ENCODE results near the gene CYTH1.

The CYTH1 gene

DNA sequence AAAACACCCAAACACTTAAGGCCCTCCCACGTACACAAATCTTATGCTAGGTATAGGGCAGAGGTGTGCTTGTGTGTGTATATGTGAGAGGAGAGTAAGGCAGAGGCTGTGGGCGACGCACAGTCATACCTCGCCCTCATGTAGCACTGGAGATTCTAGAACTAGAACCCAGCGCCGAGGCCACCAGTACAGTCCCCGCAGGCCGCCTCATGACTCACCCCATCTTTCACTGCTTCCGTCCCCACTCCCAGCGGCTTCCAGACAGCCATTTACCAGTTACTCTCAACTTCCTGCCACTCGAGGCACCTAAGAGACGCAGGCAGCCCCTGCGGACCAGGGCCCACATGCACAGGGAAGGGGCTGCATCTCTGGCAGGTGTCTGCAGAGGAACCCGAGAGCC, 23.2 kb upstream of the CYTH1 start:
- peak; percentile 57 to 65 for DNase-seq (ENCODE audit: low read depth in 2 of 2)

GRCh38 chr17:78804777-78805176, 22.7 kb upstream of the CYTH1 start:
- DNase-seq (ENCODE audit: low read depth in 2 of 2): no peak

- DNase-seq (ENCODE audit: low read depth in 2 of 2): no peak
These were observed 21.2 kb upstream of the CYTH1 start for GRCh38 chr17:78803186-78803845.

DNA sequence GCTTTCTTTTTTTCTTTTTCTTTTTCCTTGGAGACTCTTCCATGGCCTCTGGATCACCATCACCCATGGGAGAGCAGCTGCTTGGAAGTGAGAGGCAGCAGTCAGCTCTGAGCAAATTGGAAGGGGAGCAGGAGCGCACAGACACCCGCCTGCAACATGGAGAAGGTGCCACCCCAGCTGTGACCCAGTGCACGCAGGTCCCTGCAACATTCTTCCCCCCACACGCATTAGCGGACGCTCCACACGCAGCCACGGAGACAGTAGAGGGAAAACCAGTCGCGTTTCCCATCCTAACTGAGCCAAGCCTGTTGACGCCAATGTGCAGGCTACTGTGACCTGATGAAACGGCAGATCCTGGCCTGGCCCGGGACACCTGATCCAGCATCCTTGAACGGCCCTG, 20.4 kb upstream of the CYTH1 start:
- no peak for DNase-seq (ENCODE audit: low read depth in 2 of 2)

DNA sequence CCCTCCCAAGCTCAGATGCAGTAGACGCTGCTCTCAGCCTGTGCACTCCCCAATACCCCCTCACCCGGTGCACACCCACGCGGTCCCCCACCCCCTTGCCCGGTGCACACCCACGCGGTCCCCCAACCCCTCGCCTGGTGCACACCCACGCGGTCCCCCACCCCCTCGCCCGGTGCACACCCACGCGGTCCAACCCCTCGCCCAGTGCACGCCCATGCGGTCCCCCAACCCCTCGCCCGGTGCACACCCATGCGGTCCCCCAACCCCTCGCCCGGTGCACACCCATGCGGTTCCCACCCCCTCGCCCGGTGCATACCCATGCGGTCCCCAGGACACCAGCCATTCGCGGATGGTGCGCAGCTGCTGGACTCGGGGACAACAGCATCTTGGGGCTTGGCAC, 19.9 kb upstream of the CYTH1 start:
- DNase-seq (ENCODE audit: low read depth in 2 of 2): no peak

DNA sequence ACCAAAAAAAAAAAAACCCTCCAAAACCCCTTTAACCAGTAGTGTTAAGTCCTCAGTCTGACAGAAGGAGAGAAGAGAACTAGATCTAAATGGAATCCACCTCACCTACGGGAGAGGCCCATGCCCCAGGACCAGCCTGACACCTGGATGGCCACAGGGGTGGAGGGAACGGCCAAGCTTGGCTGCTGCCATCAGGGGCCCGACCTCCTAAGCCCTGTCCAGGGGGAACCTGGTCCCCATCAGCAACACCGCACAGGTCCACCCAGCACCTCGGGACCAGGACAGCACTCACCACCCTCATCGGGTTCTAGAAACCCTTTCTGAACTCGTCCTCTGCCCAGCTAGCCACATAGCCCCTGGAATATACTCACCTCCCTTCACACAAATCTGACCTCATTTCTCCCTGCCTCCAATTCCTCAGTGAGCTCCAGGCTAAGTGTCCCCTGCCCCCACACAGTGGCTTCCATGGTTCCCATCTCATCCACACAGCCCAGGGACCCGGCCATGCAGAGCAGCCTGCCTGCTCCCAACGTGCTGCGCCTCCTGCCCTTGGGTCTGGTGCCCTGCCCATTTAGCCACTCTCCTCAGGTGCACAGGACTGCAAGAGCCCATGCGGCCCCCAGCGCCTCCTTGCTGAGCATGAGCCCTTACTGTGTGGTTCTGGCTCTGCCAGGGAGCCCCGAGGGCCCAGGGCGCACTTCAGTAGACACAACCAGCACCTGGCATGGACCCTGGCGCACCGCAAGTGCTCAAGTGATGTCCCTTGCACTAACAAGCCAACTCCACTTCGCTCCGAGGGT, 18.3 kb upstream of the CYTH1 start:
- DNase-seq (ENCODE audit: low read depth in 2 of 2): no peak

DNA sequence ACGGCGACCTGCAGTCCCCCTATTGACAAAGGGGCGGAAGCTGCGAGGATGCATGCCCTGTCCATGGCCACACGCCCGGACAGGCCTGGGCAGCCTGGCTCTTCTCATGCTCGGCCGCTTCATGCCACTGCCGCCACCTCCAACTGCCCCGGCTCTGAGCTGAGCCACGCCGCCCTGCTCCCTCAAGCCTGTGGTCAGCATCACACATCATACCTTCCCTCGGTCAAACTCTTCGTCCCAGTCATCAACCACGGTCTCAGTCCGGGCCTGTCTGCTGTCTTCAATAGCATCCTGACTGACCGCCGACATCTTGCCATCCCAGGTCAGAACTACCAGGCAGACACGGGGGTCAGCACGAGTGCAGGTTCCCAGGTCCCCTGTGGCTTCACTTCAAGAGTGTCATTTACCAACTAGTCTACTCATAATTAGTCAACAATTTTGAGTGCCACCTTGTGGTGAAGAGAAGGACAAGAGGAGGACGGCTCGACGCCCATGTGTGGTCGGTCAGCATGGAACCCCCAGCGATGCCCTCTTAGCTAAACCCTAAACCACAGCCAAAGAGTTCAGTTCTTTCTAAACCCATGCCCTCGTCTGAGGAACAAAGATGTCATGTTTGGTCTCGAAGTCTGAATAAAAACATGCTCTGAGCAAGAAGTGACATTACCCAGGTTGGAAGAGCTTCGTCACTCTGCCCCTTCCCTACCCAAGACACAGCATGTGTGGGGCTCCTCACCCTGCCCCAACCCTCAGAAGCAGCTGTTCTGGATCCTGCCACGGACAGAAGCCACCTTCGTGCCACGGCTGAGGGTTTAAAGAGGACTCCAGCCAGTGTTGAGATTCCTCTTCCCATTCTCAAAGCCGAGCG, 16.9 kb upstream of the CYTH1 start:
- no peak for DNase-seq (ENCODE audit: low read depth in 2 of 2)

GRCh38 chr17:78797691-78798585, 15.9 kb upstream of the CYTH1 start:
- no peak for DNase-seq (ENCODE audit: low read depth in 2 of 2)

GRCh38 chr17:78797213-78797612, 15.1 kb upstream of the CYTH1 start:
- DNase-seq (ENCODE audit: low read depth in 2 of 2): no peak

DNA sequence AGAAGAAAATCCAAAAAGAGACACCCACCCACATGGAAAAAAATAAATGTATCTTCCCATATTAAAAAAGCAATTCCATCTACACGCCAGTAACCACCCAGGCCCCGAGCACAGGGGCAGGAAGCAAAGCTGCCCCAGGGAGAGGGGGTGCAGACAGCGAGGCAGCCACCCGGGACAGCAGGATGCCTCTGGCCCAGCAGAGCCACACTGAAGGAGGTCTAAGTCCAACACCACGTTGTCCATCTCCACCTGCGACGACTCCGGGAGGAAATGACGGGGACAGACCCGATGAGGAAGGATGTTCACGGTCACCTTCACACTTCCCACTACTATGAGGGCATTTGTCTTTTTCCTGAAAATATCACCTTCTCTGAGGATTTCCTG, 14.4 kb upstream of the CYTH1 start:
- DNase-seq (ENCODE audit: low read depth in 2 of 2): no peak

DNA sequence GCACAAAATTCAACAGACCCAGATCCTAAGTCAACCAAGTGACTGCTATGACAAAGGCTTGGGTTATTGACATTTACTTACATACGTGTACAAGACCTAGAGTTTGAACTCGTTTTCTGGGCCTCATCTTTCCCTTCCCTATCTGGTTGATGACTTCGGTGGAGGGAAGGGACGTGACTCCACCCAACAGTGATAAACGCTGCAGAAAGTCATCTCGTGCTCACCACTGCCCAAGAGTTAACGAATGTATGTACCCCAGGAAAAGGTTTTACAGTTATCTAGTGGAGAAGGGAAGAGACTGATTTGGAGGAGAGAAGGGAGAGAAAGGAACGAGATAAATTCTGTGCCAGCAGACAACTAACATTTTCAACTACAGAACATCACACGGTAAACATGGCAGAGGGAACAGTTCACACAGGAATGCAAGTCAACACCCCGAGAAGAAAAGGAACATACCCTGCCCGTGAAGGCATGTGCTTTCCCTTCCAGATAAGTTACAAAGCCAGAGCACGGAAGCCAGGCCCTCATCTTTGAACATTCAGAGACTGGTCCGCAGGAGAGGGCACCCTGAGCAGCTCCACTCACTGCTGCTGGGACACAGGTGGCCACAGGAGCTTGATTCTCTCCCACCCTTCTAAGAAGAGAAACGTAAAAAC, 13.9 kb upstream of the CYTH1 start:
- DNase-seq (ENCODE audit: low read depth in 2 of 2): no peak

GRCh38 chr17:78794864-78795640, 13.0 kb upstream of the CYTH1 start:
- DNase-seq (ENCODE audit: low read depth in 2 of 2): no peak

DNA sequence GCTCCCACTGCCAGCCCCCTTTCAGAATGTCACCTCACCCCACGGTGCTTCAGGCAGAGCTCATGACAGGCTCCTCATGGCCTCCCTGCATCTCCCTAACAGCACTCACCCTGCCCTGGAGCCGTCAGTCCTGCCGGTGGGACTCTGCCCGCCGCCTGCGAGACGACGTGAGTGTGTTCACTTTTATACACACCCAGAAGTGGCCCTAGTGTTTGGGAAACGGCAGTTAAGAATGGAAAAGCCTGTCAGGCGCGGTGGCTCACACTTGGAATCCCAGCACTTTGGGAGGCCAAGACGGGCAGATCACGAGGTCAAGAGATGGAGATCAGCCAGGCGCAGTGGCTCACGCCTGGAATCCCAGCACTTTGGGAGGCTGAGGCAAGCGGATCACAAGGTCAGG, 12.3 kb upstream of the CYTH1 start:
- DNase-seq (ENCODE audit: low read depth in 2 of 2): no peak

DNA sequence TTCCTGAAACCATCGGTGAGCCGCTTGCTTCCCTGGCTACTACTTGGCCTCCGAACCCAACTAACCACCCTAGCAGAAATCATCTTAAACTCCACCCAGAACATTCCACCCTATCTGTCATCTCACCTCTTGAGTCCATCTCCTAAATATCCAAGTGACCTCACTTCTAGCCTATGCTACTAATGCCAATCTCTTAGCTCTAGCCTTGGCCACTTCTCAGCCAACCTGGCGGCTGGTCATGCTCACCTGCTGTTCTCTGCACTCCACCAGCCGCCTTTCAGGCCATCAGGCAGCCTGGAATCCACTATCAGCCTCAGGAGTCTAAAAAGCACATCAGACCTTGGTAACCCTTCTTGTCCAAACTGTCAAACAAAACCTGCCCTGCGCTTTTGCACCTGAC, 11.9 kb upstream of the CYTH1 start:
- no peak for DNase-seq (ENCODE audit: low read depth in 2 of 2)

GRCh38 chr17:78793415-78793814, 11.3 kb upstream of the CYTH1 start:
- no peak for DNase-seq (ENCODE audit: low read depth in 2 of 2)

DNA sequence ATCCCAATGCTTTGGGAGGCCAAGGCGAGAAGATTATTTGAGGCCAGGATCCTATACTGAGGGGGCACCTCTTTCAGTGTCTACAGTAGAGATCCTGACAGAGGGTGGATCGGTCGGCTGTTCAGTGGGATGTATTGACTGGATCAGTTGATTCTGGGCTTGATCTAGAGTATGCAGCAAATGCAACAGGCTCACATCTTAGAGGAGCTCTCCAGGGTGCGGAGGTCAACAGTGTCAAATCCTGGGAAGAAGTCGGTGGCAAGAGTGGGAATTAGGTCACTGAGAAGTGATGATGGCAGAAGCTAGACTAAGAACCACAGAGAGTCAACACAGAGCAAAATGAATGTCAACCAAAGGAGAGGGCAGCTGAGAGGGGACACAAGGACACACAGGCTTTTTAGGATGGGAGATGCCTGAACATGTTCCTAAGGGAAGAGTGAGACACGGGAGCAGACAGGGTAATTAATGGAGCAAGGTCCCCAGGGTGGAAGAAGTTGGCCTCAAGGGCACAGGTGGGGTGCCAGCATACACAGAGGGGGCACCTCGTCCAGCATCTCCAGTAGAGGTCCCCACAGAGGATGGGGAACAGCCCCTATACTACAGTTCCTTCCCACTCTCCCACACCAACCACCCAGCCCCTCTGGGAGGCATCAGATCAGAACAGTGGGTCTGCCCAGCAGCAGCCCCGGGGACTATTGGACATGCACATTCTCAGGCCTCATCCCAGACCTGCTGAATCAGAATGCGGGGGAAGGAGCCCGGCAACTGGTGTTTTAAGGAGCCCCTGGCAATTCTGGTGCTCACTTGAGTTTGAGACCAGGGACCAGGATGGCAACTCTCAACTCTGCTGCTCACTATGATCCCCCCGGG, 10.0 kb upstream of the CYTH1 start:
- DNase-seq (ENCODE audit: low read depth in 2 of 2): no peak

DNA sequence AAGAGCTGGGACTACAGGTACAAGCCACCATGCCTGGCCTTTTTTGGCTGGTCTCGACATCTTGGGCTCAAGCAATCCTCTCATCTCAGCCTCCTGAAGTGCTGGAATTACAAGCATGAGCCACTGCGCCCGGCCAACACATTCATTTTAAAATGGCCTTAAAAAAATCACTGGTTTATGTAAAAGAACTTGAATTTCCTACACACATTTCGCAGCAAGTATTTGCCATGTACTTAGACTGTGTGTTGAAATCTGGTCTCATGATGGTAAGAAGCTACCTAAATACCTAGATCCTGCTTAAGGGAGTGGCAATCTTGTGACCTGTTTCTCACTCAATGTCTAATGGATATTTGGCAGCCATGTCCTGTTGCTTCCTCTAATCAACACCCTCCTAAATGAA, 8.5 kb upstream of the CYTH1 start:
- DNase-seq (ENCODE audit: low read depth in 2 of 2): no peak

DNA sequence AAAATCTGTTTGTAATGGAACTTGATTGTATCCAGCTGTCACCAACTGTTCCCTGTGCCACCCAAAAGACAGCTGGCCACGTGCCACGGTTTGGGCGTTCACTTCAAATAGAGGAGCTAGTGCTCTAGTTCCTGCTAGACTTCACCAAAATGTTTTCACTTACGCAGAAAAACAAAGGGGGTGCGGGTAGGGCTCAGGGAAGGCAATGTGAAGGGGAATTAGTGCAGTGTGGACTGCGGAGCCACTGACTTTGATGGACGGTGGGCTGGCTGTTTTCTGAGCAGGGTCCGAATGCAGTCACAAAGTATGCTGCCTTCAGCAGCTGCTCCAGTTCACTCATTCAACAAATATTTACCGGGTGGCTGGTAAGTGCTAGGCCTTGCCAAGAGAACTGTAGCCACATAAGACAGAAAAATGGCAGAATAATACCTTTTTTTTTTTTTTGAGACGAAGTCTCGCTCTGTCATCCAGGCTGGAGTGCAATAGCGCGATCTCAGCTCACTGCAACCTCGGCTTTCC, 7.6 kb upstream of the CYTH1 start:
- no peak for DNase-seq (ENCODE audit: low read depth in 2 of 2)

GRCh38 chr17:78789149-78789662, 7.1 kb upstream of the CYTH1 start:
- DNase-seq (ENCODE audit: low read depth in 2 of 2): no peak
